Nephron (organoid): ENCODE data around the gene MFAP1.
A peak's percentile ranks its signal among the peaks of the same experiment; 100 is the strongest.

Experiments
- H3K27ac Mint-ChIP-seq, 3 experiments: 2 replicates each; pipeline ENCODE4 v1.8.0; 2020; ENCODE audit warnings: mixed read lengths in 3 of 3, mild to moderate bottlenecking in 2 of 3, moderate library complexity in 1 of 3
- H3K27me3 Mint-ChIP-seq: 2 replicates; pipeline ENCODE4 v1.8.0; 2021; ENCODE audit warnings: low read depth, mild to moderate bottlenecking, moderate library complexity, mixed read lengths
- H3K36me3 Mint-ChIP-seq: 2 replicates; pipeline ENCODE4 v1.8.0; 2020; ENCODE audit warnings: low read depth, mixed read lengths
- H3K4me1 Mint-ChIP-seq: 2 replicates; pipeline ENCODE4 v1.8.0; 2020; ENCODE audit warnings: mixed read lengths
- H3K4me3 Mint-ChIP-seq, 3 experiments: 2 replicates each; pipeline ENCODE4 v1.8.0; 2020; ENCODE audit warnings: mild to moderate bottlenecking in 3 of 3, mixed read lengths in 3 of 3, moderate library complexity in 2 of 3
- H3K9me3 Mint-ChIP-seq: 2 replicates; pipeline ENCODE4 v1.8.0; 2020; ENCODE audit warnings: mixed read lengths
- TF ChIP-seq, protein P1 (sequence below), 3 experiments: fragments of 200-600 bp; sonication (generic); IDR thresholded peaks; one replicate each; pipeline ENCODE4 v1.5.0; 2021; ENCODE audit warnings: antibody characterized with exemption in 3 of 3; ENCODE audit not compliant: unreplicated experiment in 3 of 3

MFAP1 gene

GRCh38 chr15:43789409-43789808 lies 35.1 kb downstream of the MFAP1 start:
- peaks cover 15% of the 10 kb centered on the region for H3K36me3 Mint-ChIP-seq
- H3K9me3 Mint-ChIP-seq, result no peaks in the 10 kb centered on the region
- no peak overlapping the region for H3K4me3 Mint-ChIP-seq
- H3K4me1 Mint-ChIP-seq, result peaks cover 12% of the 10 kb centered on the region
- TF ChIP-seq, protein P1, sequence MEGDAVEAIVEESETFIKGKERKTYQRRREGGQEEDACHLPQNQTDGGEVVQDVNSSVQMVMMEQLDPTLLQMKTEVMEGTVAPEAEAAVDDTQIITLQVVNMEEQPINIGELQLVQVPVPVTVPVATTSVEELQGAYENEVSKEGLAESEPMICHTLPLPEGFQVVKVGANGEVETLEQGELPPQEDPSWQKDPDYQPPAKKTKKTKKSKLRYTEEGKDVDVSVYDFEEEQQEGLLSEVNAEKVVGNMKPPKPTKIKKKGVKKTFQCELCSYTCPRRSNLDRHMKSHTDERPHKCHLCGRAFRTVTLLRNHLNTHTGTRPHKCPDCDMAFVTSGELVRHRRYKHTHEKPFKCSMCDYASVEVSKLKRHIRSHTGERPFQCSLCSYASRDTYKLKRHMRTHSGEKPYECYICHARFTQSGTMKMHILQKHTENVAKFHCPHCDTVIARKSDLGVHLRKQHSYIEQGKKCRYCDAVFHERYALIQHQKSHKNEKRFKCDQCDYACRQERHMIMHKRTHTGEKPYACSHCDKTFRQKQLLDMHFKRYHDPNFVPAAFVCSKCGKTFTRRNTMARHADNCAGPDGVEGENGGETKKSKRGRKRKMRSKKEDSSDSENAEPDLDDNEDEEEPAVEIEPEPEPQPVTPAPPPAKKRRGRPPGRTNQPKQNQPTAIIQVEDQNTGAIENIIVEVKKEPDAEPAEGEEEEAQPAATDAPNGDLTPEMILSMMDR (IDR thresholded peaks at IDR 0.05; ENCODE audit: unreplicated experiment in 3 of 3), result no peak
- peaks cover 4% of the 10 kb centered on the region for H3K27me3 Mint-ChIP-seq
- peak overlapping the region in 1 of 3 experiments; percentile 2 for H3K27ac Mint-ChIP-seq

DNA sequence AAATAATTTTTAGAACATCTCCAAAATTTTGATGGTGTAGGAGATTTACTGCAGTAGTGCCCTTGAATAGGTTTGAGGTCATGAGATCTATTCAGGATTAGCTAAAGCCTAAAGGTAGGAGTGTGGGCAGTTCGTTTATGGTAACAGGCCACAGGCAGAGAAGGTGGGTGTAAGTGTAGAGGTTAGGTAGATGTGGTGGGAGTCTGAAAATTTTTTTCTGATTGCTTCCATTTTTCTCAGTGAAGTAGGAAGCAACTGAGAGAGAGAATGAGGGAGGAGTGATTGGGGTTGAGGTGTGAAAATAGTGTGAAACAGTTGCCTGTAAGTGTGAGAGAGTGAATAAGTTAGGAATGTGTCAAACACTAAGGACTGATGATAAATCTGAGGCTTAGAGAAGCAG lies 45.5 kb downstream of the MFAP1 start:
- TF ChIP-seq, protein P1 (IDR thresholded peaks at IDR 0.05; ENCODE audit: unreplicated experiment in 3 of 3), result no peak
- Mint-ChIP-seq H3K36me3 (no peaks in the 10 kb centered on the region), H3K27ac (no peak overlapping the region), H3K4me1 (peaks cover 4% of the 10 kb centered on the region), H3K4me3 (peak overlapping the region in 2 of 3 experiments; percentile 6 to 42), H3K27me3 (peaks cover 7% of the 10 kb centered on the region), H3K9me3 (peaks cover 3% of the 10 kb centered on the region)

DNA sequence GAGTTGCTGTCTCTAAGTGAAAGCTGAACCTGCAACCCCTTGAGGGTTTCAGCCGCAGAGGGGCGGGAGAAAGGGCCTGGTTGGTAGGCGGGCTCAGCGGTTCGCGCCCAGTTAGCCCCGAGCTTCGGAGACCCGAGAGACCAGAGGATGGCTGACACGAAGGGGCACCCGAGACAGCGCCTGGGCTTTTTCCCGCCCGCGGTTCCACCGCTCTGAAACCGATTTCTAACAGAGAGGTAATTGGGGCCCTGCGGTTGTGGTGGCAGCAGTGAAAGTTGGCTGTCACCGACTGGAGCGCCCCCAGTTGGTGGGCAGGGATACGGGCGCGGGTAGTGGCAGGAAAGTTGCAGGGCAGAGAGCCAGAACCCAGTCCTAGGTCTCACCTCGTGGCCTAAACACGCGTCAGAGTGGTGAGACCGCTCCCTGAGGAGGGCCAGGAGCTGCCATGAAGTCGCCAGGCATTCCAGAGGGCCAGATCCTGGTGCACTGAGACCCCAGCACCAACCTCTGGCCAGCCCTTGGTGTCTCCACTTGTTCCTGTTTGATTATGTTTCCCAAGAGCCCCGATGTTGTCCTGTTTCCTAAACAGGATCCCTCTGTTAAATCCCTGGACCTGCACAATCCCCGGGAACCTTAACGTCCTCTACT lies 47.1 kb downstream of the MFAP1 start:
- Mint-ChIP-seq H3K4me1 (peaks cover 4% of the 10 kb centered on the region), H3K9me3 (peaks cover 3% of the 10 kb centered on the region), H3K36me3 (peaks cover 7% of the 10 kb centered on the region), H3K4me3 (peak overlapping the region; percentile 85 to 90 (median 89)), H3K27me3 (peaks cover 5% of the 10 kb centered on the region), H3K27ac (peak overlapping the region in 2 of 3 experiments; percentile 29 to 51)
- TF ChIP-seq, protein P1 (IDR thresholded peaks at IDR 0.05; ENCODE audit: unreplicated experiment in 3 of 3), result peak; percentile 45 to 54 (median 48)

- Mint-ChIP-seq H3K4me1 (peaks cover 4% of the 10 kb centered on the region), H3K4me3 (peak within 1 kb of the TSS; percentile 85 to 90 (median 89)), H3K27me3 (peaks cover 5% of the 10 kb centered on the region), H3K27ac (peak within 1 kb of the TSS in 2 of 3 experiments; percentile 29 to 51), H3K9me3 (peaks cover 3% of the 10 kb centered on the region), H3K36me3 (peaks cover 13% of the 10 kb centered on the region)
- TF ChIP-seq, protein P1 (IDR thresholded peaks at IDR 0.05; ENCODE audit: unreplicated experiment in 3 of 3), result no peak
Measured at GRCh38 chr15:43776718-43777266, 47.7 kb downstream of the MFAP1 start, which contains the start of gene ELL3. Gene ELL3 (minus strand): TSS chr15:43776966. CDS start chr15:43776901, 65 bp downstream.

GRCh38 chr15:43776101-43776717 lies 48.3 kb downstream of the MFAP1 start:
- peaks cover 4% of the 10 kb centered on the region for H3K4me1 Mint-ChIP-seq
- H3K27me3 Mint-ChIP-seq, result peaks cover 5% of the 10 kb centered on the region
- peak overlapping the region; percentile 85 to 90 (median 89) for H3K4me3 Mint-ChIP-seq
- H3K27ac Mint-ChIP-seq, result no peak overlapping the region
- peaks cover 17% of the 10 kb centered on the region for H3K36me3 Mint-ChIP-seq
- H3K9me3 Mint-ChIP-seq, result peaks cover 3% of the 10 kb centered on the region
- TF ChIP-seq, protein P1 (IDR thresholded peaks at IDR 0.05; ENCODE audit: unreplicated experiment in 3 of 3), result no peak
